ENCODE measurements around the gene BMP7. TPM values are rescaled to one million over a fixed set of nuclear protein-coding genes. Genes with fewer than 3 reads are reported as not detected.
"Not testable (repeated sequence)": the region's sequence is repeated elsewhere in the genome, so short reads cannot be mapped to it uniquely, and the experiment has no call there.

BMP7 gene
- total RNA-seq, 1 donor from 2014 or later = not detected

DNA sequence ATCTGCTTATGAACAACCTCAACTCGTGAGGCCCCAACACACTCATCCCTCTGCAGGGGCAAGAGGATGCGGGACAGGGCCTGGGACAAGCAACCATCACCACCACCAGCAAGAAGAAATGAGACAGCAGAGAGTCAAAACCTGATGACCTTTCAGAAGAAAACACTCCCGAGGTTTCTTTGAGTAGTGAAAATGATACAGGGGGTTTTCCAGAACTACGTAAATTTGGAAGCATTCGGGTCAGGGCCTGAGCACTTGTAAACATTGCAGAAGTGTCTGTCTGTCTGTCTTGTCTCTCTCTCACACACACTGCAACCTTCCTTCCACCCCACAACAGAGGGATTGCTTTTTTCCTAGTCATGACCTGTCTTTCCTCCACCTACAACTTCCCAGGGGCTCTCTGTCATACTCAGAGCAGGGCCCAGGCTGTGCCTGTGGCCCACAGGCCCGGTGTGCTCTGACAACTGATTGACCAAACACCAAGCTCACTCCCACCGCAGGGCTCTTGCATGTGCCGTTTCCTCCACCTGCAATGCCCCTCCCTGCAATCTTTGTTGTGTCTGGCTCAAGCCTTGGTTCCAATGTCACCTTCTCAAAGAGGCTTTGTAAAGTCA lies 90.9 kb downstream of the BMP7 start:
- no peak for DNase-seq (ENCODE audit: extremely low read depth, low read depth, low spot score)

DNA sequence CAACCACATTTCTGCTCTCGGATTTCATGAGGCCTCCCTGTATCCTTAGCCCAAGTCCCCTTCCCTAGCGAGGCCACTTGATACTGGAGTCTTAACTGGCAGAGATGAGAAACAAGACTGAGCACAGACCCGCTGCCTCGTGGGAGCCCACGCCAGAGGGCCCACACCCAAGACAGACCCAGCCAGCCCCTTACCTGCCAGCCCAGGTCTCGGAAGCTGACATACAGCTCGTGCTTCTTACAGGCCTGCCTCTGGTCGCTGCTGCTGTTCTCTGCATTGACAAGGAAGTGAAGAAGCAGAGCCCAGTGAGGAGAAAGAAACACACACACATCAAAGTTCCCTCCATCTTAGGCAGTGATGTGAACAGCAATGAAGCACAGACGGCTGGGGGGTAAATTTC lies 91.7 kb downstream of the BMP7 start:
- DNase-seq (ENCODE audit: extremely low read depth, low read depth, low spot score) = no peak

DNA sequence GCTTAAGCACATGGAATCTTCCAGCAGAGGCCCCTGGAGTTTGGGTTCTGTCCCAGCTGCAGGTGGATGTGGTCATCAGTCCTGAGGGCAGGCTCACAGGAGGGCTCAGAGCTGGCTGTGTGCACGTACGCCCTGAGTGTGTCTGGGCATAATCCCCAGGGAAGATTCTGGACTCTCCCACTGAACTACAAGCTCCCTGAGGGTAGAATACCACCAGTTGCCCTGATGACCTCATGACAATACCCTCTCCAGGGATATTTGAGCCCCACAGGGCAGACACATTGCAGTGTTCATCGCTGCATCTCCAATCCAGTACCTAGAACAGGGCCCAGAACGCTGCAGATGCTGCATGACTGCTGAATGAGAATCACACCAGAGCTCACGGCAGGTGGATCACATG lies 92.5 kb downstream of the BMP7 start:
- DNase-seq (ENCODE audit: extremely low read depth, low read depth, low spot score) = no peak

DNA sequence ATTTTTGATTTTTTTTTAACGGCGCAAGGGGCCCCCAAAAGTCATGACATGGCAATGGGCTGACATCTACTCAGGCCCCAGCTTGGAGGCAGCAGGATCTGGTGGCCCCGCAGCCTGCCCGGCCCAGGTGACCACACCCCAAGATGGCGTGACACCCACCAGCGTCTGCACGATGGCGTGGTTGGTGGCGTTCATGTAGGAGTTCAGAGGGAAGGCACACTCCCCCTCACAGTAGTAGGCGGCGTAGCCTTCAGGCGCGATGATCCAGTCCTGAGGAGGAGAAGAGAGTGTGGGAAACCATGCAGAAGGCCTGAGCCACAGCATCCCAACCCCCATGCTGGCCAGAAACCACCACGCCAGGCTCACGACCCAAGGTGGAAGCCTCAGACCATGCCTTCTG lies 93.4 kb downstream of the BMP7 start:
- no peak for DNase-seq (ENCODE audit: extremely low read depth, low read depth, low spot score)

GRCh38 chr20:57170343-57170742 lies 96.1 kb downstream of the BMP7 start:
- no peak for DNase-seq (ENCODE audit: extremely low read depth, low read depth, low spot score)

DNA sequence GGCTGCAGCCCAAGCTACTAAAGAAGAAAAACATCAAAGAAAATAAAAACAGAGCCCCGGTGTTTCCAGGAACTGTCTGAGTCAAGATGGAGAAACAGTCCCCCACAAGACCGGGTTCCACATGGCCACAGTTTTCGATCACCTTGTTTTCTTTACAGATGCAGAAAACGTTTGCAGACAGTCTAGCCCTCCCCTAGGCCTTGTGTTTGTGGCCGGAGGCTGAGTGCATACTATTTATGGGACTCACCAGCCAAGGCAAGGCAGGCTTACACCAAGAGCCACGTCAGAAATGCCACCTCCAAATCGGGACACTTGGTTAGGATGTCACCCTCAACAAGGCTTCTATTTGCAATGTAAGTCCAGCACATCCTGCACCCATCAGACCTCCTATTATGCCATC lies 97.3 kb downstream of the BMP7 start:
- DNase-seq (ENCODE audit: extremely low read depth, low read depth, low spot score) = no peak

- DNase-seq (ENCODE audit: extremely low read depth, low read depth, low spot score) = no peak
Observed at GRCh38 chr20:57167971-57168701, 98.3 kb downstream of the BMP7 start.

DNA sequence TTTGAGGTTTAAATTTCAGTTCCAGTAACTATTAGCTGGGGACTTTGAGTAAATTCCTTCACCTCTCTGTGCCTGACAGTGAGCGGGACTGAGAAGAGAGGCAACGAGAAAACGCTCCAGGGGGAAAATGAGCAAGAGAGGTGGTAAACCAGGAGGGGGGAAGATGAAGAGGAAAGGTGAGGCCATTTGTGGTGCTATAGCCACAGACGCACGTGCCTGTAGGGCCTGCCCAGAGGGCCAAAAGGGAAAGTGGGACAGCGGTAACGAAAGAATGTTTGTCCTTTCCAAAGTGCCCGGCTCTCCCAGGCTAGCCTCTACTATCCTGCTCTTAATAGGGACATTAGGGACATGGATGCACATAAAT lies 99.2 kb downstream of the BMP7 start:
- no peak for DNase-seq (ENCODE audit: extremely low read depth, low read depth, low spot score)

DNA sequence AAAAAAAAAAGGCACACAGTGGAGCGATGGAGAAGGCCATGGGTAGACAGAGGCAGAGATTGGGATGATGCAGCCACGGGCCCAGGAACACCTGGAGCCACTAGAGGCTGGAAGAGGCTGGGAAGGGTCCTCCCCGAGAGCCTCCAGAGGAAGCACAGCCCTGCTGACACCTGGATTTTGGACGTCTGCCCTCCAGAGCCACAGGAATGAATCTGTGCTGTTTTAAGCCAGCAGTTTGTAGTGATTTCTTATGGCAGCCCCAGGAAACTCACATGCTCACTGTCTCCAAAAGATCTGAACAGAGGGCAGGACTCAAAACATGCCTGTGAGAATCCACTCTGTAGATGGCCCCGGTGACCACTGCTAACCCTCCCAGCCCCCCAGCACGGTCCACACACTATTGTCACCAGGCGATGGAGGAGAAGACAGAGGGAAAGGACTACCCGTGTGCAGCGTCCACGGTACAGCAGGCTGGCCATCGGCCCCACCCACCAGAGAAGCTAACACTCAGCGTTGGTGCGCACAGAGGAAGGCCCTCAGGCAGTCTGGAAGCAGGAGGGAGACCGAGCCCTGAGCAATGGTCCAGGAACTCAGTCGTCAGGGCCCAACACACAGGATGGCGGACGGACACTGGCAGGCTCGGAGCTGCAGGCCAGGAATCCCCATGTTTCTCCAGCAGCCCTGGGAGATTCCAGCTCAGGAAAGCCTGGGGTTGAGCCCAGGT lies 99.7 kb downstream of the BMP7 start:
- DNase-seq (ENCODE audit: extremely low read depth, low read depth, low spot score) = no peak

- no peak for DNase-seq (ENCODE audit: extremely low read depth, low read depth, low spot score)
Observed at GRCh38 chr20:57165427-57166004, 100.9 kb downstream of the BMP7 start.

DNA sequence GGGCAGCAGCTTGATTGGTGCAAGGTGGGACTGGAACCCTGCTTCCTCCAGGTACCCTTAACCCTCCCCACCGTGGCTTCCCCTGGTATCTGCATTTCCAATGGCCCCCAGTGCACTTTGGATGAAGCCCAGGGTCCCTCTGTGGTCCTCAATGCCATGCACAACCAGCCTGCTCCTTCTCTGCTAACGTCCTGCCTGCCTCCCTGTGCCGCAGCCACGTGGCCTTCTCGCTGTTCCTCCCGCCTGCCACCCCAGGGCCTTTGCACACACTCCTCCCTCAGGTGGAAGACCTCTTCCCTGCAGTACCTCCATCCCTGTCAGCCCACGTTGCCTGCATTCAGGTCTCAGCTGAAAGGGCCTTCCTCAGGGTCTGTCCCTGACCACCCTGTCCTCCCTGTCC lies 101.6 kb downstream of the BMP7 start:
- no peak for DNase-seq (ENCODE audit: extremely low read depth, low read depth, low spot score)

DNA sequence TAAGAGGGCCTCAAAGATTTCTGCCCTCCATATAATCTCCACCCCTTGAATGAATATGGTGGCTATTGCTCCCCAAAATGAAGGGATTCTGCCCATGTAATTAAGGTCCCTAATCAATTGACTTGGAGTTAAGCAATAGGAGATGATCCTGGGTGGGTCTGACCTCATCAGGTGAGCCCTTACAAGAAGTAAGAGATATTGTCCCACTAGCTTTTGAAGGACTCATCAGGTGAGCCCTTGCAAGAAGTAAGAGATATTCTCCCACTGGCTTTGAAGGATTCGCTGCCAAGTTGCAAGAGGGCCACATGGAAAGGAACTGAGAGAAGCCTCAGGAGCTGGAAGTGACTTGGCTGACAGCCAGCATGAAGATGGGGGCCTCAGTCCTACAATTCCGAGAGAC lies 103.4 kb downstream of the BMP7 start:
- DNase-seq (ENCODE audit: extremely low read depth, low read depth, low spot score) = no peak

DNA sequence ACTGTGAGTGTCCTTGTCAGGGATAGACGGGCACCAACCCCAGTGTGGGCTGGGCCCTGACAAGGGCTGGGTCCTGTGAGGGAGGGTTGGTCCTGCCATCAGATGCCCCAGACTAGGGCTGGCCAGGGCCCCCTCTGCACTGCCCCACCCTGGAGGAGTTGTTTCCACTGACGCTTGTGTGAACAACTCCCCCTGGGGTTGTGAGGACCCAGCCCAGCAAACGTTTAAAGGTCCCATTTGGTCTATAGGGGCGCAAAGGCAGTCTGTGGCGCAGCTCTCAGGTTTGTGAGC lies 104.1 kb downstream of the BMP7 start:
- DNase-seq (ENCODE audit: extremely low read depth, low read depth, low spot score) = no peak

DNA sequence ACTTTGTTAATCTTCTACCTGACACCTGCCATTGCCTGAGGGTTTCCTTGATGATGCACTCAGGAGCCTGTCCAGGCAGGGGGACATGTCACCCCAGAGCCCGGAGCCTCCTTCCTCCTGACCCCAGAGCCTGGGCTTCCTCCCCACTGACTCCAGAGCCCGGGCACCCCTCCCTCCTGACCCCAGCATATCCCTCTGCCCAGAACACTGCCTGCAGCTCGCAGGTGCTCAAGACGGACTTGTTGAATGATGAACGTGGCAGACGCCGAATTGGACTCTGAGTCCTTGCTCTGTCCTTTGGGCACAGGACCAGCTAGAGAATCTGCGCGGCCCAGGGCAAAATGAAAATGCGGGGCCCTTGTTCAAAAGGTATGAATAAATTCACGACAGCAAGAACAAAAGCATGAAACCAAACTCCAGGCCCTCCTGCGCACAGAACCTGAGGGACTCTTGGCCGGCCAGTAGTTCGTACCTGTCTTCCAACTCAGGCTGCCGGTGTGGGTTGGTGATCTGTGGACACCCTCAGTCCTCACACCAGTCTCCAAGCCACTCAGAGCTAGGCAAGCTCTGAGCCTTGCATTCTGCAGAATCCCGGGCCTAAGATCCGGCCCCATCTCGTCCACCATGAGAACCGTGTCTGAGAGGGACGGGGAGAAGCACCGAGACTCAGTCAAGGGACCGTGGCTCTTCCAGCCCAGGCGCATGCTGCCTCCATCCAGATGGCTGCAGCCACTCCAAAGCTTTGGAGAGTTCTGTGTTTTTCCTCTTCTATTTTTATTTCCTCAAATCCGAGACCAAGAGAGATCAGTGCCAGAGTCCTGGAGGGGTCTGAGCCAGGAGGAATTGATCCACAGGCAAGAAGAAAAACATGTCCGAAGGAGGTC lies 104.7 kb downstream of the BMP7 start:
- no peak for DNase-seq (ENCODE audit: extremely low read depth, low read depth, low spot score)

DNA sequence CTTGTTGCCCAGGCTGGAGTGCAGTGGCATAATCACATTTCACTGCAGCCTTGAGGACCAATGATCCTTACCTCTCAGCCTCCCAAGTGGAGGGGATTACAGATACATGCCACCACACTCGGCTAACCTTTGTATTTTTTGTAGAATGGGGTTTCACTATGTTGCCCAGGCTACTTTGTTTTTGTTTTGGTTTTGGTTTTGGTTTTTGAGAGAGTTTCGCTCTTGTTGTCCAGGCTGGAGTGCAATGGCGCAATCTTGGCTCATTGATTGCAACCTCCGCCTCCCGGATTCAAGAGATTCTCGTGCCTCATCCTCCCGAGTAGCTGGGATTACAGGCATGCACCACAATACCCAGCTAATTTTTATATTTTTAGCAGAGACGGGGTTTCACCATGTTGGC lies 105.5 kb downstream of the BMP7 start:
- no peak for DNase-seq (ENCODE audit: extremely low read depth, low read depth, low spot score)

DNA sequence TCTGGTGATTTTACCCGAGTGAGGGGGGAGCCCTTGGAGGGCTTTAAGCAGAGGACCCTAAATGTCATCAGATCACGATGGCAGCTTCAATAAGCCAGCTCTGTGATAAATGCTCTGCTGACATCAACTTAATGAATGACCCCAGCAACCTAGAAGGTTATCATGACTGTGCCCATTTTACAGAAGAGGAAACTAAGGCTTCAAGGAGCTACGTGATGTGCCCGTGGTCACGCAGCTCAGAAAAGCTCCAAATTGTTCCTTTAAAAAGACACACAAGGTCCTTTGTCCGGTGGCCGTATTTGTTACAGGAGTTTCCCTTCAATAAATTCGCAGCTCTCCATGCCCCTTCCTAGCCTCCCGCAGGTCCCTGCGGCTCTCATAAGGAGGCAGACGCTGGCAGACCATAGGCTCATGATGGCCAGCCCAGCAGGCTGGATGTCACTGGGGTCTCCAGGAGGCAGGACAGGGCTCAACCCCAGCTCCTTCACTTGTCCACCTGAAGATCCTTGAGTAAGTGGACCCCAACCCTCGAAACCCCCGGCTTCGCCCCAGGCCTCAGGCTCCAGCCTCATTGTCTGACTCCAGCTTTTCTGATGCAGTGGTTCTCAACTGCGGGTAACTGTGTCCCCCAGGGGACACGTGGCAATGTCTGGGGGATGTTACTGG lies 106.4 kb downstream of the BMP7 start:
- DNase-seq (ENCODE audit: extremely low read depth, low read depth, low spot score) = no peak

GRCh38 chr20:57159193-57159851 lies 107.1 kb downstream of the BMP7 start:
- no peak for DNase-seq (ENCODE audit: extremely low read depth, low read depth, low spot score)

DNA sequence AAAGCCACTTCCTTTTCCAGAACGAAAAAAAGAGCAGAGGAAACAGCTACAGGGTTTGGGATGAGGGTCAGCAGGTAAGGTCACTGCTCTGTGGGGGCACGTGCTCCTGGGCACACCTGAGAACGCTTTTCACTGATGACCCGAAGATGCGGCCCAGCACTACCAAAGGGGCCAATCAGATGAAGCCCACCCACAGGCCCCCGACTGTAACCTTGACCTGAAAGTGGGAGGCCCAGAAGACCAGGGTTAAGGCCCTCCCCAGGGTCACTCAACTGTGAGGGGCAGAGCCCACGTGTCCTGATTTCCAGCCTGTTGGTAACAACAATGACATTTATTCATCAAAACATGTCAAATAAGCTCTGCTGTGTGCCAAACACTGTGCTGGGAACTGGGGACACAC lies 108.0 kb downstream of the BMP7 start:
- DNase-seq (ENCODE audit: extremely low read depth, low read depth, low spot score) = no peak

DNA sequence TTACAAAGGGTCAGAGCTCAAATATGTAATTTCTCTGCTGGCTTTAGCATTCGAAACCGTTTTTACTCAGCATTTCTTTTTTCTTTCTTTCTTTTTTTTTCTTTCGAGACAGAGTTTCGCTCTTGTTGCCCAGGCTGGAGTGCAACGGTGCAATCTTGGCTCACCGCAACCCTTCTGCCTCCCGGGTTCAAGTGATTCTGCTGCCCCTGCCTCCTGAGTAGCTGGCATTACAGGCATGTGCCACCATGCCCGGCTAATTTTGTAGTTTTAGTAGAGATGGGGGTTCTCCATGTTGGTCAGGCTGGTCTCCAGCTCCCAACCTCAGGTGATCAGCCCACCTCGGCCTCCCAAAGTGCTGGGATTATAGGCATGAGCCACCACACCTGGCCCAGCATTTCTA lies 108.7 kb downstream of the BMP7 start:
- DNase-seq (ENCODE audit: extremely low read depth, low read depth, low spot score) = not testable (repeated sequence)

- DNase-seq (ENCODE audit: extremely low read depth, low read depth, low spot score) = no peak
Observed at GRCh38 chr20:57157106-57157691, 109.2 kb downstream of the BMP7 start.
